ENCODE measurements around the gene ATP10A. TPM values are rescaled to one million over a fixed set of nuclear protein-coding genes. Genes with fewer than 3 reads are reported as not detected.
A peak's percentile ranks its signal among the peaks of the same experiment; 100 is the strongest.

The ATP10A gene
- total and polyA plus RNA-seq, 12 donors = 0.67 to 31.8 (median 16.1) TPM

DNA sequence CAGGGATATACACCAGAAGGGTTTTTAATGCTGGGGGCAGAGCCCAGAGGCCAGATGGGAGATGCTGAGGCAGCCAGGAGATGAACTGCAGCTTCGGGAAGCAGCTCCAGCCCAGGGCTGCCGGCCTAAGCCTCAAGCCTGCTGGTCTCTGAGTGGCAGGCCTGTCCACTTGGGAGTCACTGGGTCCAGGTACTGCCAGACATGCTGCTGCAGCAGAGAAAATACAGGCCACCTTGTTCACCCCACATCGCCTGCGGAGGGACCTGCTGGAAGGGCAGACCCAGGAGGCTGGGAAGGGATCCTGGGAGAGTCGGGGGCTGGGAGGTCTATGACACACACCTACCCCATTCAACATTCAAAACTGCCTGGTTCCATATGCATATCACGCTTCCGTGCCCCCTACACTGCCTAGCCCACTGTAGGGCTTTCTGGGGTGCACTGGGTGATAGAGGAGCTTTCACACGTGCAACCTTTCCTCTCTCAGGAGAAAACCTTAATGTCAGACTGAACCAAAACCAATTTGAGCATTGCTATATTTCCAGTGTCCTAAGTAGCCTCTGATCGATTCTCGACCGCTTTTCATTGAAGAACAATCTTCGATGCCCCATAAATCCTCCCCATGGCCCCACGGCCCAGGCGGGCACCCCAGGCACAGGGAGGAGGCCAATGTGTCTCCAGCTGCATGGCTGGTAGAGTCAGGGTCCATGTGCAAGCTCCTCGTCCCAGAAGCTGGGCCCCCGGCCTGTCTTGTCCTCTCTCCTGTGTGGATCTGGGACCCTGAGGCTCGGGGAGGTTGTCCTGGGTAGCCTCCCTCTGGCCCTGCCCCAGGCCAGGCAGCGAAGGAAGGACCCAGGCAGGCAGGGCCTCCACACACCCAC lies 147.4 kb downstream of the ATP10A start:
- Histone ChIP-seq H3K4me1 (replicated peaks in 1 of 2) (no peaks in the 10 kb centered on the region), H3K27ac (no peak overlapping the region), H3K4me3 (no peak overlapping the region), H3K36me3 (replicated peaks in 1 of 2) (no peaks in the 10 kb centered on the region), H3K27me3 (no peaks in the 10 kb centered on the region), H3K9me3 (replicated peaks in 1 of 3) (no peaks in the 10 kb centered on the region)
- TF ChIP-seq, protein P1, sequence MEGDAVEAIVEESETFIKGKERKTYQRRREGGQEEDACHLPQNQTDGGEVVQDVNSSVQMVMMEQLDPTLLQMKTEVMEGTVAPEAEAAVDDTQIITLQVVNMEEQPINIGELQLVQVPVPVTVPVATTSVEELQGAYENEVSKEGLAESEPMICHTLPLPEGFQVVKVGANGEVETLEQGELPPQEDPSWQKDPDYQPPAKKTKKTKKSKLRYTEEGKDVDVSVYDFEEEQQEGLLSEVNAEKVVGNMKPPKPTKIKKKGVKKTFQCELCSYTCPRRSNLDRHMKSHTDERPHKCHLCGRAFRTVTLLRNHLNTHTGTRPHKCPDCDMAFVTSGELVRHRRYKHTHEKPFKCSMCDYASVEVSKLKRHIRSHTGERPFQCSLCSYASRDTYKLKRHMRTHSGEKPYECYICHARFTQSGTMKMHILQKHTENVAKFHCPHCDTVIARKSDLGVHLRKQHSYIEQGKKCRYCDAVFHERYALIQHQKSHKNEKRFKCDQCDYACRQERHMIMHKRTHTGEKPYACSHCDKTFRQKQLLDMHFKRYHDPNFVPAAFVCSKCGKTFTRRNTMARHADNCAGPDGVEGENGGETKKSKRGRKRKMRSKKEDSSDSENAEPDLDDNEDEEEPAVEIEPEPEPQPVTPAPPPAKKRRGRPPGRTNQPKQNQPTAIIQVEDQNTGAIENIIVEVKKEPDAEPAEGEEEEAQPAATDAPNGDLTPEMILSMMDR (IDR thresholded peaks at IDR 0.05) = no peak
- TF ChIP-seq POLR2A (IDR thresholded peaks at IDR 0.05) = no peak
- 90 to 94% (median 93%) methylated on average over 7 to 18 of the region's 18 CpGs for WGBS, 4 donors
- intact Hi-C loops (cut with DNase I) = no loop called here
- DNase-seq = peak in 1 of 7 donors; percentile 30

DNA sequence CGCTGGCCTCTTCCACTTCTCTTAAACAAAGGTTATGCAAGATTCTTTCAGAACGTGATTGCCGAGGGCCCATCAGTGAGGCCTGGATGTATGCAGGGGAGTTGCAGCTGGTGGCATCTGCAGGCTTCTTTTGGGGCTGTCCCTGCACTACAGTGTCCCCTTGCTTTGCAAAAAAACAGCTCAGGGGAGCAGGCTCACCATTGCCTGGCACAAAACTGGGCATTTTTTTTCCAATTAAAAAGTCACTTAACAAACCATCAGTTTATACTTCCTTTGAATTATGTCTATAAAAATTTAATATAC lies 148.6 kb downstream of the ATP10A start:
- Histone ChIP-seq H3K36me3 (replicated peaks in 1 of 2) (no peaks in the 10 kb centered on the region), H3K9me3 (replicated peaks in 1 of 3) (no peaks in the 10 kb centered on the region), H3K27me3 (no peaks in the 10 kb centered on the region), H3K27ac (no peak overlapping the region), H3K4me1 (replicated peaks in 1 of 2) (no peaks in the 10 kb centered on the region), H3K4me3 (no peak overlapping the region)
- intact Hi-C loops (cut with DNase I) = loop anchor here in 1 of 2 donors (5.0 kb wide), 1 partner anchor 207 kb away; no protein-coding TSS in a partner anchor
- TF ChIP-seq POLR2A (IDR thresholded peaks at IDR 0.05) = no peak
- TF ChIP-seq, protein P1 (IDR thresholded peaks at IDR 0.05) = no peak
- peak in 1 of 7 donors; percentile 23 for DNase-seq
- 65 to 69% (median 68%) methylated on average over 3 of the region's 3 CpGs for WGBS, 4 donors

DNA sequence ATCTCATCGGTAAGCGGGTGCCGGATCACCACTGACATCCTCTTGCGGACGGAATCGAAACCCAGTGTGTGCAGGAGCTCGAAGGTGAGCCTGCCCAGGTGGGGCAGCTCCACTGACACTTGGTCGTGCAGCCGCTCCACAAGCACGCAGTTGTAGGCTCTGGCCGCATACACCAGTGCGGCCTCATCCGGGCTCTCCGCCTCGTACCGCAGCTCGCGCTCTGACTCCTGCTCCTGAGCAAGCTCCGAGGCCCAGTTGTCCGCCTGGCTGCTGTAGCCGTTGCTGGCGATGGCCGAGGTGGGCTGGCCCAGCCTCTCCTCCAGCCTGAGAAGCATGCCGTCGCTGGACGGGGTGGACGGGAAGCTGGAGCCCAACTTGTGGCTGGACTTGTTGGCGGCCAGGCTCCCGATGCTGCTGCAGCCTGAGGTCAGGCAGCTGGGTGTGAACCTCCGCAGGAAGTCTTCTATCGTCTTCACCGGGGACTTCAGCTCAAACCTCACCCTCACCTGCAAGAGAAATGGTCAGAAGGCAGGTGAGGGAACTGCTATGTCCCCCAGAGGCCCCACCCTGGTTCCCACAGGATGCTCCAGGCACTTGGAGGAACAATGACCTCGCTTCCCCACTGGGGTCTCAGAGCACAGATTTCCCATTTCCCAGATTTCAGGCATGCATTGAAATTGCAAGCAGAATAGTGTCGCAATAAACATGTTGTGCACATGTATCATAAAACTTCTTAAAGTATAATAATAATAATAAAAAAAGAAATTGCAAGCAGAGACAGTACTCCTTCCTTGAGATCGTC lies 149.2 kb downstream of the ATP10A start:
- intact Hi-C loops (cut with DNase I) = loop anchor here in 1 of 2 donors (5.0 kb wide), 1 partner anchor 207 kb away; no protein-coding TSS in a partner anchor
- H3K27ac ChIP-seq = no peak overlapping the region
- peak in 1 of 7 donors; percentile 23 for DNase-seq
- H3K4me3 ChIP-seq = no peak overlapping the region
- H3K9me3 ChIP-seq (replicated peaks in 1 of 3) = no peaks in the 10 kb centered on the region
- H3K4me1 ChIP-seq (replicated peaks in 1 of 2) = no peaks in the 10 kb centered on the region
- WGBS, 4 donors = 92 to 98% (median 94%) methylated on average over 15 to 35 of the region's 35 CpGs
- no peaks in the 10 kb centered on the region for H3K36me3 ChIP-seq (replicated peaks in 1 of 2)
- no peak for TF ChIP-seq POLR2A (IDR thresholded peaks at IDR 0.05)
- TF ChIP-seq, protein P1 (IDR thresholded peaks at IDR 0.05) = no peak
- H3K27me3 ChIP-seq = no peaks in the 10 kb centered on the region

DNA sequence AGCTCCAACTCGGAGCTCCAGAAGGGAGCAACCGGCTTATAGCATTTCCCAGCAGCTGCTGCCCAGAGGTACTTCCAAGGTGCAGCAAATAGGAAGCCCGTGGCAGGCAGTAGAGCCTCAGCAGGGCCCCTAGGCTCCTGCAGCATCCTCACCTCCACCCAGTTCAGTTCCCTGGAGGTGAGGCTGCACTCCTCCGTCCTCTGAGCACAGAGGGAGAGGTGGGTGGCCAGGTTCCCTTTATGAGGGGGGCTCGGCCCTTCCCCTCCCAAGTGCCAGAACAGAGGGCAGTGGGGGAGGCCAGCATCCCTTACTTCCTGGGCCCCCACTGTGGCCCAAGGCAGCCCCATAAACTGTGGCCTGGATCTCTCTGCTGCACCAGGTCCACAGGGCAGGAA lies 150.2 kb downstream of the ATP10A start:
- peak in 1 of 7 donors; percentile 36 for DNase-seq
- no peaks in the 10 kb centered on the region for H3K36me3 ChIP-seq (replicated peaks in 1 of 2)
- H3K4me1 ChIP-seq (replicated peaks in 1 of 2) = no peaks in the 10 kb centered on the region
- H3K27me3 ChIP-seq = no peaks in the 10 kb centered on the region
- H3K4me3 ChIP-seq = no peak overlapping the region
- no peak overlapping the region for H3K27ac ChIP-seq
- TF ChIP-seq POLR2A (IDR thresholded peaks at IDR 0.05) = no peak
- TF ChIP-seq, protein P1 (IDR thresholded peaks at IDR 0.05) = no peak
- intact Hi-C loops (cut with DNase I) = loop anchor here in 1 of 2 donors (5.0 kb wide), 1 partner anchor 206 kb away; no protein-coding TSS in a partner anchor
- 77 to 91% (median 83%) methylated on average over 3 to 5 of the region's 5 CpGs; no CpG with 5 or more reads in 1 of the 4 donors for WGBS, 4 donors
- no peaks in the 10 kb centered on the region for H3K9me3 ChIP-seq (replicated peaks in 1 of 3)

Measured in adrenal gland (tissue), 12 donors.